Islet of Langerhans (tissue), 1 donor: ENCODE measurements around the gene ZNF425.
"Not testable (repeated sequence)": the region's sequence is repeated elsewhere in the genome, so short reads cannot be mapped to it uniquely, and the experiment has no call there.

Experiments
- FAIRE-seq: peaks from one replicate; lab custom pipeline; 2011; peaks lifted over from hg19 to GRCh38; lab: Jason Lieb, UNC

Gene ZNF425

GRCh38 chr7:149071641-149072437, 54.3 kb downstream of the ZNF425 start:
- FAIRE-seq, result no peak

- no peak for FAIRE-seq
These were observed 54.9 kb downstream of the ZNF425 start for GRCh38 chr7:149071182-149071635.

- no peak for FAIRE-seq
These were observed 55.6 kb downstream of the ZNF425 start for GRCh38 chr7:149070372-149071125.

GRCh38 chr7:149067869-149068268, 58.3 kb downstream of the ZNF425 start:
- FAIRE-seq, result no peak

GRCh38 chr7:149063476-149063875, 62.6 kb downstream of the ZNF425 start:
- no peak for FAIRE-seq

- not testable (repeated sequence) for FAIRE-seq
These were observed 63.8 kb downstream of the ZNF425 start for GRCh38 chr7:149062217-149062899.

GRCh38 chr7:149060156-149060555, 66.0 kb downstream of the ZNF425 start:
- no peak for FAIRE-seq

- no peak for FAIRE-seq
These were observed 72.2 kb downstream of the ZNF425 start for GRCh38 chr7:149053885-149054284.

GRCh38 chr7:149053384-149053783, 72.7 kb downstream of the ZNF425 start:
- FAIRE-seq, result no peak
